HepG2 (cell line): ENCODE results near the gene SDCCAG8. TPM values are rescaled to one million over a fixed set of nuclear protein-coding genes. Genes with fewer than 3 reads are reported as not detected.

Experiments
- ATAC-seq: fragments of 200-7000 bp; cut with Tn5 transposase; 3 replicates; pipeline ENCODE4 v1.9.1; 2020; ENCODE audit warnings: mild to moderate bottlenecking, moderate library complexity
- BruUV-seq: library from RNA; stranded (reverse); fragments of 400-500 nt; replicated peaks from 2 replicates; lab custom pipeline; 2021; lab: Mats Ljungman, UMichigan
- CTCF ChIA-PET: fragments of 300-600 bp; formaldehyde crosslinking; extraction: SDS; loops from one replicate; lab custom pipeline; 2021; ENCODE audit warnings: low total read pairs, inconsistent platforms, low intra/inter-chr PET ratio; lab: Yijun Ruan, JAX
- POLR2A ChIA-PET: fragments of 350-600 bp; sonication (Branson Sonifier 250); formaldehyde crosslinking; loops from one replicate; lab custom pipeline; 2020; ENCODE audit warnings: antibody characterized with exemption, inconsistent platforms; lab: Yijun Ruan, JAX
- DNase-seq: peaks from one replicate; pipeline ENCODE4 v3.0.0-alpha.2; 2015; ENCODE audit warnings: low spot score
- FAIRE-seq: peaks from 3 replicates; lab custom pipeline; 2011; peaks lifted over from hg19 to GRCh38; lab: Jason Lieb, UNC
- H2AFZ ChIP-seq: one replicate; pipeline ENCODE4 v1.6.1; 2011; ENCODE audit warnings: low read length, inconsistent platforms
- H3K27ac ChIP-seq: fragments of 300-600 bp; 3 replicates; pipeline ENCODE4 v1.8.0; 2011; ENCODE audit warnings: mixed run types, mild to moderate bottlenecking, mixed read lengths, low read length, inconsistent platforms; ENCODE audit not compliant: insufficient read depth; ENCODE audit errors: extremely low read length
- H3K27me3 ChIP-seq, 2 experiments: fragments of 200-600 bp in 1 of 2; 2 replicates in 1 of 2; 3 replicates in 1 of 2; pipeline versions ENCODE4 v1.6.0 to v1.8.0; 2011; ENCODE audit warnings: low read length in 2 of 2, mild to moderate bottlenecking in 2 of 2, moderate library complexity in 2 of 2, inconsistent platforms in 1 of 2; ENCODE audit not compliant: insufficient read depth in 2 of 2, control insufficient read depth in 1 of 2
- H3K36me3 ChIP-seq, 2 experiments: fragments of 200-600 bp in 1 of 2; replicated peaks in 1 of 2; 2 replicates in 1 of 2; 3 replicates in 1 of 2; pipeline versions ENCODE4 v1.5.1 to v1.8.0; 2011; ENCODE audit warnings: low read length in 2 of 2, inconsistent platforms in 1 of 2; ENCODE audit not compliant: insufficient read depth in 2 of 2, control insufficient read depth in 1 of 2
- H3K4me1 ChIP-seq: 2 replicates; pipeline ENCODE4 v1.5.1; 2012; ENCODE audit warnings: low read length, inconsistent platforms; ENCODE audit not compliant: insufficient read depth
- H3K4me2 ChIP-seq: 2 replicates; pipeline ENCODE4 v1.6.0; 2011; ENCODE audit warnings: low read depth, low read length, inconsistent platforms
- H3K4me3 ChIP-seq, 3 experiments: fragments of 200-600 bp in 1 of 3; sonication (generic), shearing (Covaris generic) in 1 of 3; replicated peaks in 1 of 3; 2 replicates each; pipeline ENCODE4 v1.5.1; 2011 to 2016; ENCODE audit warnings: low read length in 3 of 3, inconsistent platforms in 2 of 3, low read depth in 2 of 3, mild to moderate bottlenecking in 2 of 3, control low read depth in 1 of 3, mixed read lengths in 1 of 3; ENCODE audit not compliant: insufficient read depth in 1 of 3
- H3K79me2 ChIP-seq: one replicate; pipeline ENCODE4 v1.6.1; 2011; ENCODE audit warnings: low read length, inconsistent platforms; ENCODE audit not compliant: insufficient read depth
- H3K9ac ChIP-seq: 2 replicates; pipeline ENCODE4 v1.6.0; 2011; ENCODE audit warnings: mild to moderate bottlenecking, low read depth, low read length, inconsistent platforms; ENCODE audit not compliant: insufficient read depth
- H3K9me3 ChIP-seq: 2 replicates; pipeline ENCODE4 v1.5.1; 2012; ENCODE audit warnings: mild to moderate bottlenecking, low read length
- H4K20me1 ChIP-seq: 2 replicates; pipeline ENCODE4 v1.6.0; 2011; ENCODE audit warnings: inconsistent platforms, mild to moderate bottlenecking, low read length, moderate library complexity; ENCODE audit not compliant: insufficient read depth
- MIER2 ChIP-seq: IDR thresholded peaks from 2 replicates; pipeline ENCODE4 v1.6.1; 2016; ENCODE audit warnings: missing biosample characterization, missing genetic modification reagents
- SMC3 ChIP-seq: IDR thresholded peaks from 2 replicates; pipeline ENCODE4 v1.6.1; 2011; ENCODE audit warnings: low read length, improper control_type of control experiment
- ZNF260 ChIP-seq: sonication (generic); formaldehyde crosslinking; IDR thresholded peaks from 2 replicates; pipeline ENCODE4 v1.4.0; 2020; ENCODE audit warnings: missing genetic modification reagents, low read depth, mild to moderate bottlenecking, borderline replicate concordance
- ZNF296 ChIP-seq: sonication (generic); formaldehyde crosslinking; conservative IDR thresholded peaks from 2 replicates; pipeline ENCODE4 v1.5.0; 2020; ENCODE audit warnings: mild to moderate bottlenecking, missing genetic modification reagents
- ZNF557 ChIP-seq: sonication (generic); formaldehyde crosslinking; IDR thresholded peaks from 2 replicates; pipeline ENCODE4 v1.4.0; 2020; ENCODE audit warnings: missing genetic modification reagents
- ZNF761 ChIP-seq: sonication (generic); formaldehyde crosslinking; conservative IDR thresholded peaks from 2 replicates; pipeline ENCODE4 v1.4.0; 2020; ENCODE audit warnings: mild to moderate bottlenecking, missing genetic modification reagents
- ZSCAN25 ChIP-seq: sonication (generic); formaldehyde crosslinking; IDR thresholded peaks from 2 replicates; pipeline ENCODE4 v1.8.0; 2022; ENCODE audit warnings: mild to moderate bottlenecking, missing genetic modification reagents
- WGBS: methylation state at CpG from one replicate; pipeline ENCODE4 v1.1.6; 2017; ENCODE audit warnings: low lambda C conversion rate; 5-methylcytosine and 5-hydroxymethylcytosine counted together
- in situ Hi-C: cut with HindIII; loops from 2 replicates; pipeline ENCODE4 v1.10.0; 2017; ENCODE audit warnings: low pct_unique_long_range_greater_than_20kb; ENCODE audit not compliant: extremely low pct_ligation_motif_present
- intact Hi-C: fragments of 100-400 bp; cut with micrococcal nuclease; formaldehyde crosslinking; loops from one replicate; pipeline ENCODE4 v1.10.0; 2022; ENCODE audit not compliant: unreplicated experiment
- polyA plus RNA-seq, 8 experiments: library from polyadenylated mRNA; depleted of rRNA in 3 of 8; stranded (reverse) in 7 of 8; unstranded in 1 of 8; fragments of >200 nt; fragmentation: Illumina TruSeq in 4 of 8; extraction: Trizol in 4 of 8; gene quantifications; 2 replicates each; pipeline versions ENCODE4 v1.2.1 to v1.2.3, GENCODE V29; 2011 to 2016; ENCODE audit warnings: low read depth in 4 of 8, missing spikeins in 1 of 8, mixed read lengths in 1 of 8; ENCODE audit not compliant: insufficient read depth in 1 of 8
- total RNA-seq, 5 experiments: library from RNA; depleted of rRNA; stranded (reverse); fragments of >200 nt; fragmentation: Illumina TruSeq; extraction: Trizol; gene quantifications; 2 replicates each; pipeline ENCODE4 v1.2.3, GENCODE V29; 2016; ENCODE audit warnings: low read depth in 1 of 5
- TF ChIP-seq, protein P1 (sequence below): sonication (generic); formaldehyde crosslinking; IDR thresholded peaks from 2 replicates; pipeline ENCODE4 v1.5.0; 2020; ENCODE audit warnings: missing genetic modification reagents
- TF ChIP-seq, protein P2 (sequence below): sonication (generic); formaldehyde crosslinking; IDR thresholded peaks from 2 replicates; pipeline ENCODE4 v1.8.1; 2023; ENCODE audit warnings: mild to moderate bottlenecking, missing genetic modification reagents
- TF ChIP-seq, protein P3 (sequence below): sonication (generic); formaldehyde crosslinking; IDR thresholded peaks from 2 replicates; pipeline ENCODE4 v1.8.1; 2023; ENCODE audit warnings: mild to moderate bottlenecking, inconsistent platforms, moderate library complexity, missing genetic modification reagents, borderline replicate concordance

The SDCCAG8 gene
- total and polyA plus RNA-seq, 2 of the 13 experiments (the other 11 are each of a cell fraction or from before 2014, with no cell fraction given) = 9.5 to 13.4 TPM

DNA sequence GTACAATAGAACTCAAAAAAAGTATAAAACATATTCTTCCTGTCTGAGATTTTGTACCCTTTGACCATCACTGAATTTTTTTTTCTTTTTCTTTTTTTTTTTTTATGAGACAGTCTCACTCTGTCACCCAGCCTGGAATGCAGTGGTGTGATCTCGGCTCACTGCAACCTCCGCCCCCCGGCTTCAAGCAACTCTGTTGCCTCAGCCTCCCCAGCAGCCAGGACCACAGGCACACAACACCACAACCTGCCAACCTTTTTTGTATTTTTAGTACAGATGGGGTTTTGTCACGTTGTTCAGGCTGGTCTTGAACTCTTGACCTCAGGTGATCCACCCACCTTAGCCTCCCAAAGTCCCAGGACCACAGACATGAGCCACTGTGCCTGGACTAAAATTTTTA lies 10.4 kb downstream of the SDCCAG8 start:
- Histone ChIP-seq H3K27ac (no peak overlapping the region), H3K4me1 (no peaks in the 10 kb centered on the region; the same call in 1 of the 2 replicates), H4K20me1 (no peaks in the 10 kb centered on the region), H3K27me3 (no peaks in the 10 kb centered on the region), H3K4me3 (no peak overlapping the region), H3K9me3 (no peaks in the 10 kb centered on the region), H3K4me2 (no peak overlapping the region), H2AFZ (no peak overlapping the region), H3K9ac (no peak overlapping the region), H3K36me3 (no peaks in the 10 kb centered on the region), H3K79me2 (no peaks in the 10 kb centered on the region)
- WGBS = 93% methylated on average over 4 of the region's 4 CpGs
- POLR2A ChIA-PET = no interaction called here
- BruUV-seq = no TSS peak
- no peak for ATAC-seq
- TF ChIP-seq ZSCAN25 (CRISPR knock-in tag) = no peak
- no peak for TF ChIP-seq ZNF296 (CRISPR knock-in tag)
- TF ChIP-seq MIER2 (CRISPR knock-in tag) = no peak
- no peak for TF ChIP-seq SMC3
- TF ChIP-seq, protein P1, sequence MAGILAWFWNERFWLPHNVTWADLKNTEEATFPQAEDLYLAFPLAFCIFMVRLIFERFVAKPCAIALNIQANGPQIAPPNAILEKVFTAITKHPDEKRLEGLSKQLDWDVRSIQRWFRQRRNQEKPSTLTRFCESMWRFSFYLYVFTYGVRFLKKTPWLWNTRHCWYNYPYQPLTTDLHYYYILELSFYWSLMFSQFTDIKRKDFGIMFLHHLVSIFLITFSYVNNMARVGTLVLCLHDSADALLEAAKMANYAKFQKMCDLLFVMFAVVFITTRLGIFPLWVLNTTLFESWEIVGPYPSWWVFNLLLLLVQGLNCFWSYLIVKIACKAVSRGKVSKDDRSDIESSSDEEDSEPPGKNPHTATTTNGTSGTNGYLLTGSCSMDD (CRISPR knock-in tag) = no peak
- TF ChIP-seq ZNF557 (CRISPR knock-in tag) = no peak
- TF ChIP-seq ZNF761 (CRISPR knock-in tag) = no peak
- TF ChIP-seq, protein P2, sequence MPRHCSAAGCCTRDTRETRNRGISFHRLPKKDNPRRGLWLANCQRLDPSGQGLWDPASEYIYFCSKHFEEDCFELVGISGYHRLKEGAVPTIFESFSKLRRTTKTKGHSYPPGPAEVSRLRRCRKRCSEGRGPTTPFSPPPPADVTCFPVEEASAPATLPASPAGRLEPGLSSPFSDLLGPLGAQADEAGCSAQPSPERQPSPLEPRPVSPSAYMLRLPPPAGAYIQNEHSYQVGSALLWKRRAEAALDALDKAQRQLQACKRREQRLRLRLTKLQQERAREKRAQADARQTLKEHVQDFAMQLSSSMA (CRISPR knock-in tag) = no peak
- TF ChIP-seq, protein P3, sequence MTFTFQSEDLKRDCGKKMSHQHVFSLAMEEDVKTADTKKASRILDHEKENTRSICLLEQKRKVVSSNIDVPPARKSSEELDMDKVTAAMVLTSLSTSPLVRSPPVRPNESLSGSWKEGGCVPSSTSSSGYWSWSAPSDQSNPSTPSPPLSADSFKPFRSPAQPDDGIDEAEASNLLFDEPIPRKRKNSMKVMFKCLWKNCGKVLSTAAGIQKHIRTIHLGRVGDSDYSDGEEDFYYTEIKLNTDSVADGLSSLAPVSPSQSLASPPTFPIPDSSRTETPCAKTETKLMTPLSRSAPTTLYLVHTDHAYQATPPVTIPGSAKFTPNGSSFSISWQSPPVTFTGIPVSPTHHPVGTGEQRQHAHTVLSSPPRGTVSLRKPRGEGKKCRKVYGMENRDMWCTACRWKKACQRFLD = no peak
- TF ChIP-seq ZNF260 (CRISPR knock-in tag) = no peak
- DNase-seq = no peak
- intact Hi-C loops (no loop called here), in situ Hi-C loops (no loop called here)
- no peak for FAIRE-seq
- CTCF ChIA-PET = no interaction called here
